Liver (tissue), 9 donors: Measurements from ENCODE around the gene NLGN1. TPM values are rescaled to one million over a fixed set of nuclear protein-coding genes. Genes with fewer than 3 reads are reported as not detected.

Source experiments
- DNase-seq: peaks from one replicate; pipeline ENCODE4 v3.0.0-alpha.2; 2017; ENCODE audit warnings: low spot score
- H3K27ac ChIP-seq, 2 donors: one replicate each; pipeline ENCODE4 v1.7.0; 2013; ENCODE audit warnings: inconsistent platforms in 2 of 2, low read length in 2 of 2, control low read depth in 1 of 2, low read depth in 1 of 2, mild to moderate bottlenecking in 1 of 2
- H3K27me3 ChIP-seq, 4 donors: one replicate each; pipeline versions ENCODE4 v1.6.1 to v1.7.0; 2013; ENCODE audit warnings: low read length in 3 of 4, inconsistent platforms in 1 of 4, mild to moderate bottlenecking in 1 of 4, moderate library complexity in 1 of 4; ENCODE audit not compliant: control insufficient read depth in 4 of 4, insufficient read depth in 4 of 4
- H3K36me3 ChIP-seq, 4 donors: one replicate each; pipeline versions ENCODE4 v1.6.1 to v1.7.0; 2013; ENCODE audit warnings: low read length in 3 of 4, mild to moderate bottlenecking in 3 of 4, low read depth in 1 of 4, moderate library complexity in 1 of 4; ENCODE audit not compliant: control insufficient read depth in 4 of 4, insufficient read depth in 3 of 4
- H3K4me1 ChIP-seq, 4 donors: one replicate each; pipeline versions ENCODE4 v1.6.1 to v1.7.0; 2013; ENCODE audit warnings: low read length in 3 of 4, mild to moderate bottlenecking in 3 of 4, moderate library complexity in 1 of 4; ENCODE audit not compliant: control insufficient read depth in 4 of 4, insufficient read depth in 4 of 4
- H3K4me3 ChIP-seq, 3 donors: one replicate each; pipeline versions ENCODE4 v1.6.1 to v1.7.0; 2013; ENCODE audit warnings: low read length in 3 of 3, control low read depth in 1 of 3, low read depth in 1 of 3, mild to moderate bottlenecking in 1 of 3
- H3K9ac ChIP-seq, 2 donors: one replicate each; pipeline ENCODE4 v1.7.0; 2013; ENCODE audit warnings: low read length in 2 of 2, mild to moderate bottlenecking in 2 of 2, moderate library complexity in 2 of 2, control low read depth in 1 of 2, low read depth in 1 of 2
- H3K9me3 ChIP-seq, 4 donors: one replicate each; pipeline versions ENCODE4 v1.6.1 to v1.7.0; 2013; ENCODE audit warnings: low read length in 3 of 4; ENCODE audit not compliant: control insufficient read depth in 4 of 4
- ATF3 ChIP-seq: IDR thresholded peaks from 2 replicates; pipeline ENCODE4 v1.6.1; 2016; ENCODE audit warnings: antibody characterized with exemption
- CTCF ChIP-seq: fragments of 150-350 bp; IDR thresholded peaks from 2 replicates; pipeline ENCODE4 v1.5.1; 2017; ENCODE audit warnings: improper control_type of control experiment, low read depth, low read length; ENCODE audit not compliant: missing input control
- EGR1 ChIP-seq, 2 donors: IDR thresholded peaks; 2 replicates each; pipeline ENCODE4 v1.6.1; 2016 to 2018; ENCODE audit warnings: antibody characterized with exemption in 2 of 2, low read depth in 2 of 2
- FOXA1 ChIP-seq: IDR thresholded peaks from 2 replicates; pipeline ENCODE4 v1.6.1; 2016; ENCODE audit warnings: antibody characterized with exemption
- FOXA2 ChIP-seq: IDR thresholded peaks from 2 replicates; pipeline ENCODE4 v1.6.1; 2016; ENCODE audit warnings: antibody characterized with exemption
- HNF4A ChIP-seq, 2 donors: conservative IDR thresholded peaks; 2 replicates each; pipeline ENCODE4 v1.6.1; 2016; ENCODE audit warnings: antibody characterized with exemption in 2 of 2, mild to moderate bottlenecking in 2 of 2
- HNF4G ChIP-seq: IDR thresholded peaks from 2 replicates; pipeline ENCODE4 v1.6.1; 2016; ENCODE audit warnings: antibody characterized with exemption
- JUND ChIP-seq, 2 donors: IDR thresholded peaks; 2 replicates each; pipeline ENCODE4 v1.6.1; 2016; ENCODE audit warnings: antibody characterized with exemption in 2 of 2
- NR2F2 ChIP-seq: IDR thresholded peaks from 2 replicates; pipeline ENCODE4 v1.6.1; 2016; ENCODE audit warnings: antibody characterized with exemption
- RAD21 ChIP-seq, 2 donors: IDR thresholded peaks; 2 replicates each; pipeline ENCODE4 v1.6.1; 2016; ENCODE audit warnings: antibody characterized with exemption in 2 of 2, mild to moderate bottlenecking in 2 of 2
- REST ChIP-seq: IDR thresholded peaks from 2 replicates; pipeline ENCODE4 v1.6.1; 2016; ENCODE audit warnings: antibody characterized with exemption, mild to moderate bottlenecking
- RXRA ChIP-seq, 2 donors: IDR thresholded peaks; 2 replicates each; pipeline ENCODE4 v1.6.1; 2017 to 2018; ENCODE audit warnings: antibody characterized with exemption in 2 of 2, mild to moderate bottlenecking in 1 of 2
- SP1 ChIP-seq: IDR thresholded peaks from 2 replicates; pipeline ENCODE4 v1.6.1; 2018; ENCODE audit warnings: antibody characterized with exemption, mild to moderate bottlenecking
- TAF1 ChIP-seq: conservative IDR thresholded peaks from 2 replicates; pipeline ENCODE4 v1.6.1; 2016; ENCODE audit warnings: antibody characterized with exemption, mild to moderate bottlenecking
- YY1 ChIP-seq: IDR thresholded peaks from 2 replicates; pipeline ENCODE4 v1.6.1; 2016; ENCODE audit warnings: antibody characterized with exemption, mild to moderate bottlenecking
- WGBS: extraction: QIAGEN DNeasy Blood & Tissue Kit; methylation state at CpG from one replicate; pipeline ENCODE4 v1.1.7; 2013; 5-methylcytosine and 5-hydroxymethylcytosine counted together
- polyA plus RNA-seq, 2 donors: library from polyadenylated mRNA; stranded (reverse) in 1 of 2; unstranded in 1 of 2; fragments of 200-250 nt in 1 of 2; fragments of >200 nt in 1 of 2; fragmentation: Nextera tagmentation in 1 of 2; extraction: Ambion mirVana in 1 of 2; gene quantifications; one replicate each; pipeline versions ENCODE4 v1.2.1 to v1.2.3, GENCODE V29; 2013 to 2015
- total RNA-seq, 2 donors: library from RNA; depleted of rRNA; stranded (reverse); fragments of >200 nt; gene quantifications; one replicate each; pipeline ENCODE4 v1.2.3, GENCODE V29; 2014
- donor health status: healthy.
- donor health status: healthy.
- donor health status: healthy.
- donor health status: healthy.
- donor health status: healthy.

The NLGN1 gene
- total and polyA plus RNA-seq, 4 donors, result 0.02 to 0.67 (median 0.37) TPM; not detected in 1

- Histone ChIP-seq H3K4me3 (no peak overlapping the region), H3K9ac (no peak overlapping the region), H3K36me3 (no peaks in the 10 kb centered on the region), H3K4me1 (no peaks in the 10 kb centered on the region), H3K9me3 (no peaks in the 10 kb centered on the region), H3K27me3 (peaks cover 0 to 5% (median 0%) of the 10 kb centered on the region in 4 donors), H3K27ac (no peak overlapping the region)
- no peak for DNase-seq
- WGBS, result 75% methylated on average over 6 of the region's 6 CpGs
- TF ChIP-seq YY1 (no peak), TAF1 (no peak), FOXA1 (no peak), SP1 (no peak), FOXA2 (no peak), NR2F2 (no peak)
These were observed 561.3 kb downstream of the NLGN1 start for GRCh38 chr3:173958805-173959204.

GRCh38 chr3:173970281-173970680 lies 572.7 kb downstream of the NLGN1 start:
- DNase-seq, result no peak
- H3K4me1 ChIP-seq, result no peaks in the 10 kb centered on the region
- H3K27ac ChIP-seq, result no peak overlapping the region
- H3K9ac ChIP-seq, result no peak overlapping the region
- peaks cover 0 to 1% (median 0%) of the 10 kb centered on the region in 4 donors for H3K9me3 ChIP-seq
- TF ChIP-seq FOXA1 (no peak), HNF4A (conservative IDR thresholded peaks at IDR 0.05) (no peak), FOXA2 (no peak), REST (no peak), NR2F2 (no peak), SP1 (no peak)
- no peaks in the 10 kb centered on the region for H3K27me3 ChIP-seq
- H3K36me3 ChIP-seq, result no peaks in the 10 kb centered on the region
- 88% methylated on average over 4 of the region's 4 CpGs for WGBS
- no peak overlapping the region for H3K4me3 ChIP-seq

GRCh38 chr3:173976281-173976680 lies 578.7 kb downstream of the NLGN1 start:
- 88% methylated on average over 1 of the region's 1 CpG for WGBS
- H3K9ac ChIP-seq, result no peak overlapping the region
- no peak for TF ChIP-seq TAF1
- no peak for TF ChIP-seq FOXA2
- TF ChIP-seq YY1, result no peak
- TF ChIP-seq HNF4A (conservative IDR thresholded peaks at IDR 0.05), result no peak
- TF ChIP-seq FOXA1, result no peak
- TF ChIP-seq JUND (IDR thresholded peaks at IDR 0.05), result no peak
- TF ChIP-seq REST, result no peak
- no peak for TF ChIP-seq HNF4G
- TF ChIP-seq RAD21 (IDR thresholded peaks at IDR 0.05), result no peak
- TF ChIP-seq SP1, result no peak
- TF ChIP-seq ATF3, result no peak
- no peak for TF ChIP-seq RXRA (IDR thresholded peaks at IDR 0.05)
- TF ChIP-seq EGR1 (IDR thresholded peaks at IDR 0.05; ENCODE audit: low read depth in 2 of 2), result no peak
- TF ChIP-seq CTCF, result no peak
- no peak for TF ChIP-seq NR2F2
- no peak overlapping the region for H3K27ac ChIP-seq
- H3K36me3 ChIP-seq, result no peaks in the 10 kb centered on the region
- no peak overlapping the region for H3K4me3 ChIP-seq
- DNase-seq, result no peak
- no peaks in the 10 kb centered on the region for H3K9me3 ChIP-seq
- H3K4me1 ChIP-seq, result no peaks in the 10 kb centered on the region
- H3K27me3 ChIP-seq, result no peaks in the 10 kb centered on the region
